K562 (cell line): ENCODE results near the gene MLX. TPM values are rescaled to one million over a fixed set of nuclear protein-coding genes. Genes with fewer than 3 reads are reported as not detected.
A peak's percentile ranks its signal among the peaks of the same experiment; 100 is the strongest.

Source experiments
- ATF6 ChIP-seq: sonication (generic); formaldehyde crosslinking; IDR thresholded peaks from 2 replicates; pipeline ENCODE4 v1.4.0; 2020; ENCODE audit warnings: mild to moderate bottlenecking, missing genetic modification reagents
- BDP1 ChIP-seq: IDR thresholded peaks from 3 replicates; pipeline ENCODE4 v1.6.1; 2011; ENCODE audit not compliant: insufficient read length, insufficient read depth
- CAMTA2 ChIP-seq: fragments of 250-450 bp; sonication (Bioruptor Pico); conservative IDR thresholded peaks from 2 replicates; pipeline ENCODE4 v1.5.1; 2022
- CBX3 ChIP-seq, 2 experiments: IDR thresholded peaks; 1 replicate in 1 of 2; 2 replicates in 1 of 2; pipeline ENCODE4 v1.6.1; 2012; ENCODE audit warnings: inconsistent platforms in 2 of 2, low read length in 2 of 2, borderline replicate concordance in 1 of 2, control low read depth in 1 of 2
- FOSL1 ChIP-seq: fragments of 200-800 bp; sonication (Bioruptor generic); conservative IDR thresholded peaks from 2 replicates; pipeline ENCODE4 v1.6.1; 2016; ENCODE audit warnings: missing genetic modification characterization, missing compliant biosample characterization
- GABPB2 ChIP-seq: fragments of 250-450 bp; sonication (Bioruptor Pico); conservative IDR thresholded peaks from 2 replicates; pipeline ENCODE4 v1.5.1; 2021; ENCODE audit warnings: mild to moderate bottlenecking
- HMG20B ChIP-seq: fragments of 250-450 bp; sonication (Bioruptor Pico); IDR thresholded peaks from 2 replicates; pipeline ENCODE4 v1.5.0; 2021; ENCODE audit warnings: mild to moderate bottlenecking
- JUN ChIP-seq, 2 experiments: sonication (generic) in 1 of 2; formaldehyde crosslinking in 1 of 2; IDR thresholded peaks; 2 replicates each; pipeline versions ENCODE4 v1.6.1 to v1.8.0; 2012 to 2022; ENCODE audit warnings: borderline replicate concordance in 2 of 2, mild to moderate bottlenecking in 2 of 2, improper control_type of control experiment in 1 of 2, low read depth in 1 of 2, low read length in 1 of 2, missing genetic modification reagents in 1 of 2
- MED1 ChIP-seq: sonication (generic); formaldehyde crosslinking; IDR thresholded peaks from 2 replicates; pipeline ENCODE4 v1.8.1; 2023; ENCODE audit warnings: missing genetic modification reagents, borderline replicate concordance
- MEF2D ChIP-seq: conservative IDR thresholded peaks from 2 replicates; pipeline ENCODE4 v1.6.1; 2016; ENCODE audit warnings: low read depth, missing genetic modification characterization, missing compliant biosample characterization
- MXI1 ChIP-seq: IDR thresholded peaks from 2 replicates; pipeline ENCODE4 v1.6.1; 2011; ENCODE audit warnings: low read depth, mild to moderate bottlenecking, improper control_type of control experiment, low read length
- RAD21 ChIP-seq, 2 experiments: fragments of 250-450 bp in 1 of 2; fragments of 450-650 bp in 1 of 2; sonication (Bioruptor Pico) in 1 of 2; formaldehyde crosslinking in 1 of 2; IDR thresholded peaks in 1 of 2; conservative IDR thresholded peaks in 1 of 2; 2 replicates each; pipeline versions ENCODE4 v1.4.0 to v1.8.0; 2020 to 2022; ENCODE audit warnings: mild to moderate bottlenecking in 2 of 2, moderate library complexity in 1 of 2
- RB1 ChIP-seq: fragments of 450-650 bp; IDR thresholded peaks from 2 replicates; pipeline ENCODE4 v1.6.1; 2017; ENCODE audit warnings: low read depth, mild to moderate bottlenecking
- SUPT5H ChIP-seq: fragments of 450-650 bp; IDR thresholded peaks from 2 replicates; pipeline ENCODE4 v1.6.1; 2016
- ZBTB7A ChIP-seq: IDR thresholded peaks from 2 replicates; pipeline ENCODE4 v1.6.1; 2011; ENCODE audit warnings: low read depth, mild to moderate bottlenecking, low read length, moderate library complexity, borderline replicate concordance; ENCODE audit not compliant: control insufficient read depth
- ZNF77 ChIP-seq: fragments of 250-450 bp; sonication (Bioruptor Pico); IDR thresholded peaks from 2 replicates; pipeline ENCODE4 v1.5.0; 2020
- polyA plus RNA-seq, 8 experiments: library from polyadenylated mRNA; depleted of rRNA in 4 of 8; stranded (reverse) in 5 of 8; unstranded in 3 of 8; fragments of >200 nt; fragmentation: Nextera tagmentation in 2 of 8; fragmentation: Illumina TruSeq in 1 of 8; extraction: Ambion mirVana in 2 of 8; extraction: Trizol in 1 of 8; gene quantifications; 2 replicates each; pipeline versions ENCODE4 v1.2.1 to v1.2.3, GENCODE V29; 2011 to 2014; ENCODE audit warnings: inconsistent platforms in 1 of 8, missing spikeins in 1 of 8
- total RNA-seq, 7 experiments: library from RNA; depleted of rRNA in 6 of 7; stranded (reverse); fragments of >200 nt in 6 of 7; fragmentation: Illumina TruSeq in 2 of 7; extraction: Trizol in 2 of 7; gene quantifications; 2 replicates each; pipeline versions ENCODE4 v1.2.1 to v1.2.3, GENCODE V29; 2011 to 2021; ENCODE audit warnings: low replicate concordance in 1 of 7
- TF ChIP-seq, protein P1 (sequence below), 2 experiments: fragments of 450-650 bp; IDR thresholded peaks; 2 replicates each; pipeline ENCODE4 v1.6.1; 2016; ENCODE audit warnings: mild to moderate bottlenecking in 2 of 2, borderline replicate concordance in 1 of 2, low read depth in 1 of 2, moderate library complexity in 1 of 2

MLX gene
- total and polyA plus RNA-seq, 9 of the 15 experiments (the other 6 are each of a cell fraction or from before 2014, with no cell fraction given): 42.9 to 100 (median 58.9) TPM

DNA sequence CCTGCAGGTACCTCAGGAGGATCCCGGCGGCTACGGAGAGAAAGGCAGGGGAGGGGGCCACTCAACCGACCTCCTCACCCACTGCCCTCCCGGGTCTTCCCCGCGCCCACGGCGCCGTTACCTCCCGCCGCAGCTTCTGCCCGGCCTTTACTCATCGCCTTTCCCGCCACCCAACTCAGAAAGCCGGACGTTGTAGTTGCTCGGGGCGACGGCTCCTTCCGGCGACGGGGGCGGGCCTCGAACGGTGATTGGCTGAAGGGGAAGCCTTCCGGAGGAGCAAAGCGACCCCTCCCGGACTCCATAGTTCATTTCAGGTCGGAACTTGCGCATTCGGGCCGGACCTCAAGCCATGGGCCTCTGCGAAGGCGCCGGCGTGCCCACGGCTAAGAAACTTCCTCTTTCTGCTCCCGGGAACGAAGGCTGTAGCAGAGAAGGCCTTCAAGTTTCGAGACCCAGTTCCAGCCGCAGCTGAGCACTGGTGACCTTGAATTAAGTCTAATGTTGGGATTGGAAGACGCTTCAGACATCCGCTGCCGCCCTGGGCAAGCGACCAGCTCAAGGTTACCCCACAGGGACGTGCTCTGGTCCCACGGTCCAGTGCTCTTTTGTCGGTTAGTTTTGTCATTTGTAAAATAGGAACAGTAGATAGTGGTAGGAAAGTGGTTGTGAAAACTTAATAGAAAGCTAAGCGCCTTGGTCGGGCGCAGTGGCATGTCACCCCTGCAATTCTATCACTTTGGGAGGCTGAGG, 10.8 kb downstream of the MLX start, which contains the start of gene PSMC3IP (continued):
- TF ChIP-seq, protein P1, sequence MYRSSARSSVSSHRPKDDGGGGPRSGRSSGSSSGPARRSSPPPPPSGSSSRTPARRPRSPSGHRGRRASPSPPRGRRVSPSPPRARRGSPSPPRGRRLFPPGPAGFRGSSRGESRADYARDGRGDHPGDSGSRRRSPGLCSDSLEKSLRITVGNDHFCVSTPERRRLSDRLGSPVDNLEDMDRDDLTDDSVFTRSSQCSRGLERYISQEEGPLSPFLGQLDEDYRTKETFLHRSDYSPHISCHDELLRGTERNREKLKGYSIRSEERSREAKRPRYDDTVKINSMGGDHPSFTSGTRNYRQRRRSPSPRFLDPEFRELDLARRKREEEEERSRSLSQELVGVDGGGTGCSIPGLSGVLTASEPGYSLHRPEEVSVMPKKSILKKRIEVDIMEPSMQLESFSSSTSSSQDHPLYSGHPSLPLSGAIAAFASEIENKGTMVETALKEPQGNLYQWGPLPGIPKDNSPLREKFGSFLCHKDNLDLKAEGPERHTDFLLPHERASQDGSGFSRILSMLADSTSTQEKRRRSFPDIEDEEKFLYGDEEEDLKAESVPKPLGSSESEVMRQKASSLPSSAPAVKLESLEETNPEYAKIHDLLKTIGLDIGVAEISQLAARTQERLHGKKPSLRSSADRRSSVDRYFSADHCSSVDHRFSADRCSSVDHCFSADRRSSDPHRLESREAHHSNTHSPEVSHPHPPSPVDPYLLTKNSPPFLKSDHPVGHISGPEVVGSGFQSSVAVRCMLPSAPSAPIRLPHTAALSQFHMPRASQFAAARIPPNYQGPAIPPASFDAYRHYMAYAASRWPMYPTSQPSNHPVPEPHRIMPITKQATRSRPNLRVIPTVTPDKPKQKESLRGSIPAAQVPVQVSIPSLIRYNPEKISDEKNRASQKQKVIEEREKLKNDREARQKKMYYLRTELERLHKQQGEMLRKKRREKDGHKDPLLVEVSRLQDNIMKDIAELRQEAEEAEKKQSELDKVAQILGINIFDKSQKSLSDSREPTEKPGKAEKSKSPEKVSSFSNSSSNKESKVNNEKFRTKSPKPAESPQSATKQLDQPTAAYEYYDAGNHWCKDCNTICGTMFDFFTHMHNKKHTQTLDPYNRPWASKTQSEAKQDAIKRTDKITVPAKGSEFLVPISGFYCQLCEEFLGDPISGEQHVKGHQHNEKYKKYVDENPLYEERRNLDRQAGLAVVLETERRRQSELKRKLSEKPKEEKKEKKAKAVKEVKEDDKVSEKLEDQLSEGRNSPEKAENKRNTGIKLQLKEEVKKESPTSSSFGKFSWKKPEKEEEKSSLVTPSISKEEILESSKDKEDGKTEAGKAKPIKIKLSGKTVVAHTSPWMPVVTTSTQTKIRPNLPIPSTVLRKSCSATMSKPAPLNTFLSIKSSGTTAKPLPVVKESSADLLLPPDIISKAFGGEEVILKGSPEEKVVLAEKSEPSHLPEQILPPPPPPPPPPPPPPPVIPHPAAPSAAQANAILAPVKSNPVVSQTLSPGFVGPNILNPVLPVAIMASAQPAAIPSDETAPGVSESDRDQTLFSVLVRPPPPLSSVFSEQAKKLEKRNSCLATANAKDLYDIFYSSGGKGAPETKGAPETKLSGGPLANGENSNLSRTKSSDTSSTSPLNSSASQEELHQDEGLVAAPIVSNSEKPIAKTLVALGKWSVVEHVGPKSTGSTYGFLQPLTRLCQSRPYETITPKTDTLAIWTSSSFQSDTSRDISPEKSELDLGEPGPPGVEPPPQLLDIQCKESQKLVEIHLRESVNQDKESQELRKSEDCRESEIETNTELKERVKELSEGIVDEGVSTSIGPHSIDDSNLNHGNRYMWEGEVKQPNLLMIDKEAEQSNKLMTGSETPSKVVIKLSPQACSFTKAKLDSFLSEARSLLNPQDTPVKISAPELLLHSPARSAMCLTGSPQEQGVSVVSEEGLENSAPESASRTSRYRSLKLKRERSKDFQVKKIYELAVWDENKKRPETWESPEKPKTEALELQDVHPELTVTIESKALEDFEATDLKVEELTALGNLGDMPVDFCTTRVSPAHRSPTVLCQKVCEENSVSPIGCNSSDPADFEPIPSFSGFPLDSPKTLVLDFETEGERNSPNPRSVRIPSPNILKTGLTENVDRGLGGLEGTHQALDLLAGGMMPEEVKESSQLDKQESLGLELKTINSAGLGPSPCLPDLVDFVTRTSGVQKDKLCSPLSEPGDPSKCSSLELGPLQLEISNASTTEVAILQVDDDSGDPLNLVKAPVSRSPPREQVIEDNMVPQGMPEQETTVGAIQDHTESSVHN (IDR thresholded peaks at IDR 0.05; ENCODE audit: borderline replicate concordance in 1 of 2, low read depth in 1 of 2): no peak
- peak; percentile 89 for TF ChIP-seq ATF6 (CRISPR knock-in tag)
- peak; percentile 30; the same call in 1 of the 2 replicates for TF ChIP-seq JUN (IDR thresholded peaks at IDR 0.05; ENCODE audit: borderline replicate concordance, low read depth, low read length)
- no peak for TF ChIP-seq JUN (CRISPR knock-in tag; IDR thresholded peaks at IDR 0.05; ENCODE audit: borderline replicate concordance)
- TF ChIP-seq ZBTB7A: peak; percentile 74; the same call in 1 of the 2 replicates
- TF ChIP-seq RB1: peak; percentile 96
- TF ChIP-seq BDP1: no peak
- TF ChIP-seq MXI1: peak; percentile 90
- no peak for TF ChIP-seq ZNF77 (CRISPR knock-in tag)
- no peak for TF ChIP-seq GABPB2 (CRISPR knock-in tag)
- TF ChIP-seq MED1 (CRISPR knock-in tag): no peak
- TF ChIP-seq RAD21 (CRISPR knock-in tag; conservative IDR thresholded peaks at IDR 0.05 in 1 of 2, IDR thresholded peaks at IDR 0.05 in 1 of 2): no peak
- 0 out of 2 replicates have a peak, but pooled peaks have one; percentile 24 for TF ChIP-seq MEF2D (tag)
- TF ChIP-seq HMG20B (CRISPR knock-in tag): no peak
- peak in 1 of 2 experiments; percentile 24; a peak in 1 of 3 replicates for TF ChIP-seq CBX3 (IDR thresholded peaks at IDR 0.05; ENCODE audit: borderline replicate concordance in 1 of 2, low read length in 2 of 2)
- 0 out of 2 replicates have a peak, but pooled peaks have one; percentile 15 for TF ChIP-seq FOSL1
- no peak for TF ChIP-seq CAMTA2
- peak; percentile 87 for TF ChIP-seq SUPT5H
